Right lobe of liver (tissue), 4 donors: Measurements from ENCODE around the gene ASTN1.

ENCODE experiments used
- POLR2A ChIP-seq: fragments of 450-650 bp; IDR thresholded peaks from one replicate; pipeline ENCODE4 v1.6.1; 2017; ENCODE audit warnings: antibody characterized with exemption, mild to moderate bottlenecking
- TF ChIP-seq, protein P1 (sequence below), 4 donors: fragments of 200-600 bp in 3 of 4; fragments of 450-650 bp in 1 of 4; IDR thresholded peaks; one replicate each; pipeline versions ENCODE4 v1.5.1 to v1.8.0; 2016 to 2022; ENCODE audit warnings: antibody characterized with exemption in 4 of 4, mild to moderate bottlenecking in 2 of 4
- donor health status: DM: no; HTN: no; CAD: no.
- donor health status: DM: no; HTN: no; CAD: no.
- donor health status: DM: no; HTN: yes; CAD: no.

DNA sequence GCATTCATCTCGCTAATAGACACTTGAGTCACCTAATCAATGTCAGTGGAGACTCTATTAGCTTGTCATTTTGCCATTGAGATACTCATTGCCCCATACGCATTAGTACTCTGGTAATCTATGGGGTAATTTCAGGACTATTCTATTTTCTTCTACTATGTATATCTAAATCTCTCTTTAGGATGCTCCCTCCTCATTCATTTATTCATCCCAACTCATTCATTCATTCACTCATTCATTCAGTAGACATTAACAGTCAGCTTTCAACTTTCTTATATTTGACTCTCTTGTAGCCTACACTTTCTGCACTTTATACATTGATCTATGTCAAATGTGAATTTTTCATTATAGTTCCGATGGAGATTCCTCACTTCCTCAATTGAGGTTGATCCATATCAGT, 170.9 kb downstream of the ASTN1 start:
- no peak for TF ChIP-seq POLR2A
- TF ChIP-seq, protein P1, sequence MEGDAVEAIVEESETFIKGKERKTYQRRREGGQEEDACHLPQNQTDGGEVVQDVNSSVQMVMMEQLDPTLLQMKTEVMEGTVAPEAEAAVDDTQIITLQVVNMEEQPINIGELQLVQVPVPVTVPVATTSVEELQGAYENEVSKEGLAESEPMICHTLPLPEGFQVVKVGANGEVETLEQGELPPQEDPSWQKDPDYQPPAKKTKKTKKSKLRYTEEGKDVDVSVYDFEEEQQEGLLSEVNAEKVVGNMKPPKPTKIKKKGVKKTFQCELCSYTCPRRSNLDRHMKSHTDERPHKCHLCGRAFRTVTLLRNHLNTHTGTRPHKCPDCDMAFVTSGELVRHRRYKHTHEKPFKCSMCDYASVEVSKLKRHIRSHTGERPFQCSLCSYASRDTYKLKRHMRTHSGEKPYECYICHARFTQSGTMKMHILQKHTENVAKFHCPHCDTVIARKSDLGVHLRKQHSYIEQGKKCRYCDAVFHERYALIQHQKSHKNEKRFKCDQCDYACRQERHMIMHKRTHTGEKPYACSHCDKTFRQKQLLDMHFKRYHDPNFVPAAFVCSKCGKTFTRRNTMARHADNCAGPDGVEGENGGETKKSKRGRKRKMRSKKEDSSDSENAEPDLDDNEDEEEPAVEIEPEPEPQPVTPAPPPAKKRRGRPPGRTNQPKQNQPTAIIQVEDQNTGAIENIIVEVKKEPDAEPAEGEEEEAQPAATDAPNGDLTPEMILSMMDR (IDR thresholded peaks at IDR 0.05): no peak
